ENCODE results near the gene WNK2.
"Not testable (repeated sequence)": the region's sequence is repeated elsewhere in the genome, so short reads cannot be mapped to it uniquely, and the experiment has no call there.

Gene WNK2

DNA sequence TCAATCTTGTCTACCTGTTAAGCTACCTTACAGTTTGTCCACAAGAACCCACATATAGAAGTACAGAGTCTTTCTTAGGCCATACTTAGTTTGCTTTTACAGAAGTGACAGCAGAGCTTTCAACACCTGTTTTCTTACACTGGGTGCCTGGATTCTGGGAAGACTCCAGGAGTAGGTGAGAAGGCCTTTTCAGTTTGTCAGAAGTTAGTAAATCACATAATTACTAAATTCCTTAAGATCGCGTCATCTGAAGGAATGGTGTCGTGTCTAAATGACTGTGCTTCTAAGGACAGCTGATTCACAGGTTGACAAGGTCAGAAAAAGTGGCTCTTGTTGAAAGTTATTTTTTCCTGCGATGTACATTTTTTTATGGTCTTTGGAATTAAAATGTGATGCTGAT, 170.5 kb downstream of the WNK2 start:
- H2AK5ac ChIP-seq (ENCODE audit: low read depth, low read length) = no peak overlapping the region
- H3K9me3 ChIP-seq (replicated peaks in 1 of 2; ENCODE audit: control insufficient read depth in 2 of 2, insufficient read depth in 1 of 2, low read depth in 1 of 2, low read length in 2 of 2) = no peaks in the 10 kb centered on the region
- H3K14ac ChIP-seq (ENCODE audit: low read length) = no peak overlapping the region
- H3K79me1 ChIP-seq (ENCODE audit: low read depth, low read length) = no peaks in the 10 kb centered on the region
- H3K27ac ChIP-seq (replicated peaks; ENCODE audit: low read length) = no peak overlapping the region
- no peaks in the 10 kb centered on the region for H3K4me1 ChIP-seq (ENCODE audit: control insufficient read depth in 2 of 2, insufficient read depth in 1 of 2, low read depth in 1 of 2, low read length in 2 of 2)
- H2BK15ac ChIP-seq (ENCODE audit: low read length) = no peak overlapping the region
- no peak overlapping the region for H3K9ac ChIP-seq (ENCODE audit: low read depth, low read length, poor library complexity)
- H4K8ac ChIP-seq (ENCODE audit: low read depth, low read length) = no peak overlapping the region
- no CpG with 5 or more reads among the region's 4 CpGs for WGBS, 2 donors (ENCODE audit: extremely low coverage in 2 of 2, insufficient read length in 2 of 2, insufficient replicate concordance in 1 of 2)
- no peak overlapping the region for H2BK5ac ChIP-seq (ENCODE audit: low read length)
- no peak overlapping the region for H4K91ac ChIP-seq (ENCODE audit: low read depth, low read length, poor library complexity)
- H3K4me3 ChIP-seq (ENCODE audit: low read length in 2 of 2) = no peak overlapping the region
- H3K4ac ChIP-seq (ENCODE audit: low read length) = no peak overlapping the region
- no peak overlapping the region for H2BK12ac ChIP-seq (ENCODE audit: low read length)
- H2BK120ac ChIP-seq (ENCODE audit: low read depth, low read length) = no peak overlapping the region
- no peak overlapping the region for H3K4me2 ChIP-seq (ENCODE audit: insufficient read depth, low read length, poor library complexity, severe bottlenecking)
- H3K36me3 ChIP-seq (replicated peaks in 1 of 2; ENCODE audit: control insufficient read depth in 2 of 2, insufficient read depth in 2 of 2, low read length in 2 of 2) = no peaks in the 10 kb centered on the region
- no peak overlapping the region for H2AFZ ChIP-seq (ENCODE audit: low read length)
- H3K27me3 ChIP-seq (ENCODE audit: control insufficient read depth in 3 of 3, insufficient read depth in 3 of 3, low read depth in 1 of 3, low read length in 3 of 3) = peaks cover 0 to 10% (median 0%) of the 10 kb centered on the region in 3 experiments
- H3K18ac ChIP-seq (ENCODE audit: low read length) = no peak overlapping the region
- DNase-seq (ENCODE audit: low spot score) = no peak
- H3K23ac ChIP-seq (ENCODE audit: low read depth, low read length, poor library complexity) = no peak overlapping the region

DNA sequence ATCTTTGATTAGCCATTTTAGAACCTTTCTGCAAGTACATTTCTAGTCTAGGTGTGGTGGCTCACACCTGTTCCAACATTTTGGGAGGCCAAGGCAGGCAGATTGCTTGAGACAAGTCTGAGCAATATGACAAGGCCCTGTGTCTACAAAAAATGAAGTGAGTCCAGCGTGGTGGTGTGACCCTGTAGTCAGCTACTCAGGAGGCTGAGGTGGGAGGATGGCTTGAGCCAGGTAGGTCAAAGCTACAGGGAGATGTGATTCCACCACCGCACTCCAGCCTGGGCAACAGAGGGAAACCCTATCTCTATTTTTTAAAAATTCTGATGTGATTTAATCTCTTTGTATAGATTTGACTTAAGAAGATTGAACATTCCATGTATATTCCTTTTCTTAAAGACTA, 171.9 kb downstream of the WNK2 start:
- no peak overlapping the region for H2BK15ac ChIP-seq (ENCODE audit: low read length)
- H3K79me1 ChIP-seq (ENCODE audit: low read depth, low read length) = no peaks in the 10 kb centered on the region
- no peak overlapping the region for H3K9ac ChIP-seq (ENCODE audit: low read depth, low read length, poor library complexity)
- no peak overlapping the region for H3K23ac ChIP-seq (ENCODE audit: low read depth, low read length, poor library complexity)
- H3K4me3 ChIP-seq (ENCODE audit: low read length in 2 of 2) = no peak overlapping the region
- H4K8ac ChIP-seq (ENCODE audit: low read depth, low read length) = no peak overlapping the region
- H2BK120ac ChIP-seq (ENCODE audit: low read depth, low read length) = no peak overlapping the region
- no peak overlapping the region for H3K4ac ChIP-seq (ENCODE audit: low read length)
- no peaks in the 10 kb centered on the region for H3K4me1 ChIP-seq (ENCODE audit: control insufficient read depth in 2 of 2, insufficient read depth in 1 of 2, low read depth in 1 of 2, low read length in 2 of 2)
- no peaks in the 10 kb centered on the region for H3K9me3 ChIP-seq (replicated peaks in 1 of 2; ENCODE audit: control insufficient read depth in 2 of 2, insufficient read depth in 1 of 2, low read depth in 1 of 2, low read length in 2 of 2)
- DNase-seq (ENCODE audit: low spot score) = no peak
- no CpG with 5 or more reads among the region's 2 CpGs for WGBS, 2 donors (ENCODE audit: extremely low coverage in 2 of 2, insufficient read length in 2 of 2, insufficient replicate concordance in 1 of 2)
- H2AK5ac ChIP-seq (ENCODE audit: low read depth, low read length) = no peak overlapping the region
- H3K27me3 ChIP-seq (ENCODE audit: control insufficient read depth in 3 of 3, insufficient read depth in 3 of 3, low read depth in 1 of 3, low read length in 3 of 3) = peaks cover 0 to 10% (median 0%) of the 10 kb centered on the region in 3 experiments
- H2BK12ac ChIP-seq (ENCODE audit: low read length) = no peak overlapping the region
- H3K18ac ChIP-seq (ENCODE audit: low read length) = no peak overlapping the region
- H3K14ac ChIP-seq (ENCODE audit: low read length) = no peak overlapping the region
- H4K91ac ChIP-seq (ENCODE audit: low read depth, low read length, poor library complexity) = no peak overlapping the region
- H3K27ac ChIP-seq (replicated peaks; ENCODE audit: low read length) = no peak overlapping the region
- no peak overlapping the region for H2BK5ac ChIP-seq (ENCODE audit: low read length)
- no peaks in the 10 kb centered on the region for H3K36me3 ChIP-seq (replicated peaks in 1 of 2; ENCODE audit: control insufficient read depth in 2 of 2, insufficient read depth in 2 of 2, low read length in 2 of 2)
- no peak overlapping the region for H3K4me2 ChIP-seq (ENCODE audit: insufficient read depth, low read length, poor library complexity, severe bottlenecking)
- no peak overlapping the region for H2AFZ ChIP-seq (ENCODE audit: low read length)

DNA sequence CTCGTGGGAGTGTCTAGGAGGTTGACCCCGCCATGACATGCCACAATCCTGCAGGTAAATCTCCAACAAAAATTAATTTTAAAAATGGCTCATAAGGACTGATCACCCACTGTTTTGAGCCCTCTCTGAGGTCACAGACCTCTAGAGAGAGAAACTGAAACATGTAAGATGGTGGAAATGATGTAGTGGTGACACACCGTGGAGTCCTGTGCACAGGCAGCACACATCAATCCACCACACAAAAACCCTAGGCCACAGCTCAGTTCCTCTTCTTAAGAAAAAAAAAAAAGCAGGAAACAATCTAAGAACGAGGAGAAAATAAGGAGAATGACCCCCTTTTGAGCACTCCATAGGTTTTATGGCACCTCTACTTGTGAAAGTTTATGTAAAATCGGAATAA, 173.7 kb downstream of the WNK2 start:
- Histone ChIP-seq H4K91ac (ENCODE audit: low read depth, low read length, poor library complexity) (no peak overlapping the region), H3K27ac (replicated peaks; ENCODE audit: low read length) (no peak overlapping the region), H3K4ac (ENCODE audit: low read length) (no peak overlapping the region), H3K18ac (ENCODE audit: low read length) (no peak overlapping the region), H3K9ac (ENCODE audit: low read depth, low read length, poor library complexity) (no peak overlapping the region), H3K79me1 (ENCODE audit: low read depth, low read length) (no peaks in the 10 kb centered on the region), H2BK120ac (ENCODE audit: low read depth, low read length) (no peak overlapping the region), H3K36me3 (replicated peaks in 1 of 2; ENCODE audit: control insufficient read depth in 2 of 2, insufficient read depth in 2 of 2, low read length in 2 of 2) (no peaks in the 10 kb centered on the region), H2BK15ac (ENCODE audit: low read length) (no peak overlapping the region), H3K23ac (ENCODE audit: low read depth, low read length, poor library complexity) (no peak overlapping the region), H3K14ac (ENCODE audit: low read length) (no peak overlapping the region), H2AFZ (ENCODE audit: low read length) (no peak overlapping the region), H3K9me3 (replicated peaks in 1 of 2; ENCODE audit: control insufficient read depth in 2 of 2, insufficient read depth in 1 of 2, low read depth in 1 of 2, low read length in 2 of 2) (peaks cover 0 to 3% of the 10 kb centered on the region in 2 donors), H2BK5ac (ENCODE audit: low read length) (no peak overlapping the region), H4K8ac (ENCODE audit: low read depth, low read length) (no peak overlapping the region), H3K4me1 (ENCODE audit: control insufficient read depth in 2 of 2, insufficient read depth in 1 of 2, low read depth in 1 of 2, low read length in 2 of 2) (no peaks in the 10 kb centered on the region), H2BK12ac (ENCODE audit: low read length) (no peak overlapping the region), H3K4me3 (ENCODE audit: low read length in 2 of 2) (no peak overlapping the region), H3K27me3 (ENCODE audit: control insufficient read depth in 3 of 3, insufficient read depth in 3 of 3, low read depth in 1 of 3, low read length in 3 of 3) (peaks cover 0 to 10% (median 0%) of the 10 kb centered on the region in 3 experiments), H3K4me2 (ENCODE audit: insufficient read depth, low read length, poor library complexity, severe bottlenecking) (no peak overlapping the region), H2AK5ac (ENCODE audit: low read depth, low read length) (no peak overlapping the region)
- WGBS, 2 donors (ENCODE audit: extremely low coverage in 2 of 2, insufficient read length in 2 of 2, insufficient replicate concordance in 1 of 2) = no CpG with 5 or more reads among the region's 5 CpGs
- no peak for DNase-seq (ENCODE audit: low spot score)

DNA sequence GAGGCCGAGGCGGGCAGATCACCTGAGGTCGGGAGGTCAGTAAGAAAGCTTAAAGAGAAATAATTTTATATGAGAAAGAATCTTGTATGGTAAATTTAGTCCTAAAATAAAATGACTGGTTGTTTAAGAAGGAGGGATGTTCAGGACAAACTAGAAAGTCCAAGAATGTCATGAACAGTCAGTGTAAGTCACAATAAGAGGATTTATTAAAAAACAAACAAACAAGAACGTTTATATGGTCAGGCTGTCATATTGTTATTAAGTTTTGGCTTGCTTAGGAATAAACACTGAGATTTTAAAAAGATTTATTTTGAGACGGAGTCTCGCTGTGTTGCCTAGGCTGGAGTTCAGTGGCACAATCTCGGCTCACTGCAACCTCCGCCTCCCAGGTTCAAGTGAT, 176.0 kb downstream of the WNK2 start:
- H2AFZ ChIP-seq (ENCODE audit: low read length); H3K4ac ChIP-seq (ENCODE audit: low read length); H2BK12ac ChIP-seq (ENCODE audit: low read length); H3K9me3 ChIP-seq (replicated peaks in 1 of 2; ENCODE audit: control insufficient read depth in 2 of 2, insufficient read depth in 1 of 2, low read depth in 1 of 2, low read length in 2 of 2); H3K27me3 ChIP-seq (ENCODE audit: control insufficient read depth in 3 of 3, insufficient read depth in 3 of 3, low read depth in 1 of 3, low read length in 3 of 3); H4K91ac ChIP-seq (ENCODE audit: low read depth, low read length, poor library complexity); H3K23ac ChIP-seq (ENCODE audit: low read depth, low read length, poor library complexity); H3K27ac ChIP-seq (replicated peaks; ENCODE audit: low read length); H3K18ac ChIP-seq (ENCODE audit: low read length); H3K4me1 ChIP-seq (ENCODE audit: control insufficient read depth in 2 of 2, insufficient read depth in 1 of 2, low read depth in 1 of 2, low read length in 2 of 2); H2BK120ac ChIP-seq (ENCODE audit: low read depth, low read length); H2AK5ac ChIP-seq (ENCODE audit: low read depth, low read length); H2BK15ac ChIP-seq (ENCODE audit: low read length); H3K79me1 ChIP-seq (ENCODE audit: low read depth, low read length); H4K8ac ChIP-seq (ENCODE audit: low read depth, low read length); H3K36me3 ChIP-seq (replicated peaks in 1 of 2; ENCODE audit: control insufficient read depth in 2 of 2, insufficient read depth in 2 of 2, low read length in 2 of 2); DNase-seq (ENCODE audit: low spot score); H3K4me3 ChIP-seq (ENCODE audit: low read length in 2 of 2); H3K4me2 ChIP-seq (ENCODE audit: insufficient read depth, low read length, poor library complexity, severe bottlenecking); H3K14ac ChIP-seq (ENCODE audit: low read length); H3K9ac ChIP-seq (ENCODE audit: low read depth, low read length, poor library complexity); H2BK5ac ChIP-seq (ENCODE audit: low read length): not testable (repeated sequence)
- no CpG with 5 or more reads among the region's 8 CpGs for WGBS, 2 donors (ENCODE audit: extremely low coverage in 2 of 2, insufficient read length in 2 of 2, insufficient replicate concordance in 1 of 2)

Data from neuronal stem cell (in vitro differentiated cells).